ENCODE measurements around the gene NDRG3.
"Not testable (repeated sequence)": the region's sequence is repeated elsewhere in the genome, so short reads cannot be mapped to it uniquely, and the experiment has no call there.

Gene NDRG3

DNA sequence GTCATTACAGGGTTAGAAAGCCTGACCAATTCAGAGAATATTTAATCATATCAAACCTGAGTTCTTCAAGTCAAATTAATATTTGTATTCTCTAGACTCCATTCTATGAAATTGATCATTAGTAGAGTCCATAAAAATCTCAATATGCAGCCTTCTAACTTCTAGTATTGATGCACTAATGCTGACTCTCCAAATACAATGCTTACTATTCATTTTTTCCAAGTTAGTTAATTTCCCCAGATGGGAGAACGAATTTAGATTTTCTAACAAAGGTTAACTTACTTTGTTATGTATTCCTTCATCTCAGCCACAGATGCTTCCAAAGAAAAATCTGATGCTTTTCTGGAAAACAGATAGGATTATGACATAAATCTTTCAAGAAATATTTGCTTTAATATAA is 12.4 kb upstream of the NDRG3 start:
- no peak for DNase-seq

DNA sequence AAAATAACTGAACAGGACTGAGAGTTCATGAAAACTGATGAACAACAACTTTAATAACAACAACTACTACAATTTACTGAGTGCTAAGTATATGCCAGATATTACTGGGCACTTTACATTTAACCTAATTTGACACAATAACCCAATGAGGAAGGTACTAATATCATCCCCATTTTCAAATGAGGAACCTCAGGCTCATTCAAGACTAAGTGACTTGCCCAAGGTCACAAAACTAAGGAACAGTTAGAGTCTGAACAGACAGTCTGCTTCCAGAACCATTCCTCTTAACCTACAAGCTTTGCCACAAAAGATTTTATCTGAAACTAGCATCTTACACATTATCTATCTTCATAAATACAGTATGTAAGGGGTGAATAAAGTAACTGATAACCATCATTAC is 10.6 kb upstream of the NDRG3 start:
- DNase-seq: no peak

- peak; percentile 55 for DNase-seq
These were observed 8.8 kb upstream of the NDRG3 start for GRCh38 chr20:36754656-36755222.

DNA sequence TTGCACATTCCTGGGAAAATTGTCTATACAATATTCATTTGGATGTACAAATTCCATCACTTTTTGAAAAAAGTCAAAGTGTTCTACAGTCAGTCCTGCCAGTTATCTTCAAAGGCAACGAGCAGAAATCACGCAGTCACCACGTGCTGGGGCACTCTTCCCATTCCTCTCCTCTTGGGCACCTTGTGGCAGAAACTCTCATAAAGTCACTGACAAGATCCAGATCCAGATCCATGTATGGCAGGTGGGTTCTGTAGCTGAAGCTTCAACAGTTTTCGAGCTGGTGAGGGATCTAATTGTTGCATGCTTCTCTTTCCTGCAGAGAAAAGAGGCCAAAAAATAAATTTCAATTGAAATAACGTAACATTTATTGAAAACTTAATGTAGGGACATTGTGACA is 6.7 kb upstream of the NDRG3 start:
- DNase-seq: no peak

DNA sequence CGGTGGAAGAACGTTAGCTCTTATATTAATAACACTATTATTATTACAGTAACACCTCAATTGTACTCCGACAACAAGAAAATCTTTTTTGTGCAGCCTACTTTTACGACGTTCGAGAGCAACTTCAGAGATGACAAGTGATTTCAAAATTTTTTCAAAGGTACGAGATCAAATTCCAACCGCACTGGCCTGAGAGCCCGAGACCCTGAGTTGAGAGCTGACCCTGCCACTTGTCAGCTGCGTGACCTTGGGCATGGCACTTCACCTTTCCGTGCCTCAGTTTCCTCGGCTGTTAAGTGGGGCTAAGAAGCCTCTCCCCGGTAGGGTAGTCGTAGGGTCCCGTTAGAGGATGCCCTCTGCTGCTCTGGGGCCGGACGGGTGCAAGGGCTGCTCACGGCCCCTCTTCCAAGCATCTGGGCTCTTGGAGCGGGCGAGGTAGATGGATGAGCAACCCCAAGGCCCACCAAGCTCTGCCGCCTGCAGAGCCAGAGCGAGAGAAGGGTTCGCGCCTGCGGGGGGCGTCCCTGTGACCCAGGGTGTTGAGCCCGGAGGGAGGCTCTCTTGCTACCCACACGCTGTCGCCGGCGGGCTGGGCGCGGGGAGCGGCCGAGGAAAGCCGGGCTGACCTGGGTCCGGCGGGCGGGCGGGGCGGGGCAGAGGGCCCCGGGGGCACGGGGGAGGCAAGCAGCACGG is 510 bp downstream of the NDRG3 start:
- peak; percentile 51 for DNase-seq

GRCh38 chr20:36744764-36745191 is 1.1 kb downstream of the NDRG3 start:
- DNase-seq: peak; percentile 57

- DNase-seq: peak; percentile 5
These were observed 1.6 kb downstream of the NDRG3 start for GRCh38 chr20:36744243-36744642.

- no peak for DNase-seq
These were observed 3.3 kb downstream of the NDRG3 start for GRCh38 chr20:36742558-36742957.

DNA sequence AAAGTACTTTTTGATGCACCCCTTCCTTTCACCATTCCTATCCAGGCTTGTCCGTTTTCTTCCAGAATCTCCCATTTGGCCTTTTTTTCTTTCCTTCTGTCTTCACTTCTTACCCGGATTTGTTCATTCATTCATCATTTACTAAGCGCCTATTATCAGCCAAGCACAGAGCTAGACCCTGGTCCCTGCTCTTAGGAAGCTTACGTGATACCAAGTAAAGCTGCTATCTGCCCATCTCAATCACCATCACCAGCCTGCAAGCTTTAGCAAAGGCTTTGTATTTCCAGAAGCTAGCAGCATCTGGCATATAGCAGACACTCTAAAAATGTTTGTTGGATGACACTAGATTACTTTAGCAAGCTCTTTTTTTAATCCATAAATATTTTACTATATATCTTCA is 4.8 kb downstream of the NDRG3 start:
- DNase-seq: no peak

DNA sequence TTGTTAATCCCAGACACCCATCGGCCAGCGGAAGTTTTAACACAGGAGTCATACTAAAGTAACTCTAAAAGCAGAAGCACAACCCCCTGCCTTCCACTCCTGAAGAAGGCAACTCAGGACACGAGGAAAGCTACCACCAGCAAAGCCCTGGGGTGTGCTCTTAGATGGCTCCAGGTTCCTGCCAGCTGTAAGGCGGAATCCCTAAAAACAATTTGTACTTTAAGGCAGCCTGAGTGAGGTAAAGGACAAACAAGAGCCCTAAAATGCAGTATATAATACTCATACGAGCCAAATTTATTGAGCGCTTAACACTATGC is 8.7 kb downstream of the NDRG3 start:
- no peak for DNase-seq

DNA sequence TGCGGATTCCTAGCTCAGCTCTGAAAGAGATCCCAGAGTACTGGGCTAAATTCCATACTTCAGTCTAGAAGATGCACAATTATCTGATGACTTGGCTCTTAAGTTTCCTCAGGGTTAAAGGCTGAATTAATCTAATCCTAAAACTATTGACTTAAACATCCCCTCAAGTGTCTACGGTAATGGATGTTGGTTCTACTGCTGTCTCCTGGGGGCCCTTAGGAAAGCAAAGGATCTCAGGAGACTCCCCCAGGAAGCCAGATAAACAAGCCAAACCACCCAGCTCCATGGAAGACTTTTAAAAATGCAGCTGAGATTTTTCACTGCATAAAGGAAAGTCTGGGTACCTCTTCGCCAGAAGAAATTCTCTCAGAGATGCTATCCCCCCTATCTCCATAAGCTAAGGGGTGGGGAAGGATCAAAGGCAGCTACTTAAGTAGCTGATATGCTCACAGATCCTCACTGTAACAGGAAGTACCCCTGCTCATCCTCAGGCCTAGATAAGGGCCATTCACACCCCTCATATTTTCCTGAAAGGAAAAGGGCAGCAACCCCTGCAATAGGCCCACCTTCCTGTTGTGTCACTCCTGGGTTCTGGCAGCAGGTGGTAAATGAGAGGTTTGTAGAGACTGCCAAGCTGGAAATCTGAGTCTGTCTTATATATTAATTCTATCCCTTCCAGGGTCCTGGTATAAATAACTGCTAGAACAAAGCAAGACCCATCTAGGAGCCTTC is 9.3 kb downstream of the NDRG3 start:
- DNase-seq: peak; percentile 25

GRCh38 chr20:36732456-36732855 is 13.4 kb downstream of the NDRG3 start:
- DNase-seq: no peak

- DNase-seq: no peak
These were observed 16.9 kb downstream of the NDRG3 start for GRCh38 chr20:36728986-36729385.

DNA sequence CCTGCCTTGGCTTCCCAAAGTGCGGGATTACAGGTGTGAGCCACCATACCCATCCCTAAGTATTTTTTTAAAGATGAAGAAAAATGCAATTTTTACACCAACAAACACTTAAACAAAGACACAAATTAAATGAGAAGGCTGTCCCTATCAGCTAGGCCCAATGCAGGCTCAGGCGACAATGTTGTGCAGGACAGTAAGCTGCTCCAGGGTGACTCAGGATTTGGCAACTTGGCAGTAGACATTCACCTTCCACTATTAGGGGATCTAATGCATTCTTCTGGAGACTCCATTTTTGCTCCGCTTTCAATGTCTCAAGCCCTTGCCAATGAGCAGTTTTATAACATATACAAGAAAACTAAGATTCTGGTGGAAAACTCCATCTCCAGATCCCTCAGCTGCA is 19.7 kb downstream of the NDRG3 start:
- DNase-seq: no peak

DNA sequence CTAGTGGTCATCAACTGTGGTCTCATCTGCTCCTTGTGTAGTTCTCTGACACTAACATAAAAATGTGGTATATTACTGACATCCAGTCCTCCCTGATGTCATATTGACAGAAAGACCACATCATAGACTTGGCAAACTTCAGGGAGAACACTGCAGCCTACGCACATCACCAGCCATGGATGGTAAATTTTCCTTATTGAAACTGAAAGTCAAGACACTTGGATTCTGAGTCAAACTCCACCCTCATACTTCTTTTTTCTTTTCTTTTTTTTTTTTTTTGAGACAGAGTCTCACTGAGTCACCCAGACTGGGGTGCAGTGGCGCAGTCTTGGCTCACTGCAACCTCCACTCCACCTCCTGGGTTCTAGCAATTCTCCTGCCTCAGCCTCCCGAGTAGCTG is 25.4 kb downstream of the NDRG3 start:
- no peak for DNase-seq

- peak; percentile 28 for DNase-seq
These were observed 28.2 kb downstream of the NDRG3 start for GRCh38 chr20:36717657-36718056.

DNA sequence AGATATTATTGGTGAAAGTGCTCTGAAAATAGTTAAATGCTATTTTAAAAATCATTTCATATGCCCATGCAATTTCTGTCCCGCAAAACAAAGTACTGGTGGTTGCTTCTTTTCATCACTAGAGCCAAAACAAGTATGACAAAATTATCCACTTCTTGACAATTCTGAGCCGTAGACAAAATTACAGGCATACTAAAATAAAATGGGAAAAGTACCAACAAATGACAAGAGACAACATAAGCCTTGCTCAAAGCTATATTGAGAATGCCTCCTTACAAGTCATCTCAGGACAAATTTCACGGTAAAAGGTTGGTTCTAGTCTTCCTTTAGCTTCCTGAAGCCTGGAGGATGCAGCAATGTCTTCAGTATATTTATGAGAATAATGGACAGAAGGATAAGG is 28.9 kb downstream of the NDRG3 start:
- no peak for DNase-seq

DNA sequence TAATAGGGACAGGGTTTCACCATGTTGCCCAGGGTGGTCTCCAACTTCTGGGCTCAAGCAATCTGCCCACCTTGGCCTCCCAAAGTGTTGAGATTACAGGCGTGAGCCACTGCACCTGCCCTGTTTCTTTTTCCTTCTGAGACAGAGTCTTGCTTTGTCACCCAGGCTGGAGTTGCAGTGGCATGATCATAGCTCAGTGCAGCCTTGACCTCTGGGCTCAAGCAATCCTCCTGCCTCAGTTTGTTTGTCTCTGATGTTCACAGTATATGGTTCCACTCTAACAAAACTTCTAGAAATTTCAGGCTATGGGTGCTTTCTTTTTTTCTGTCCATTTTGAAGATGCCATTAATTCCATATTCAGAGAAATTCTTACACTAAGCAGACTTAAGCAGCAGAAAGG is 33.1 kb downstream of the NDRG3 start:
- no peak for DNase-seq

DNA sequence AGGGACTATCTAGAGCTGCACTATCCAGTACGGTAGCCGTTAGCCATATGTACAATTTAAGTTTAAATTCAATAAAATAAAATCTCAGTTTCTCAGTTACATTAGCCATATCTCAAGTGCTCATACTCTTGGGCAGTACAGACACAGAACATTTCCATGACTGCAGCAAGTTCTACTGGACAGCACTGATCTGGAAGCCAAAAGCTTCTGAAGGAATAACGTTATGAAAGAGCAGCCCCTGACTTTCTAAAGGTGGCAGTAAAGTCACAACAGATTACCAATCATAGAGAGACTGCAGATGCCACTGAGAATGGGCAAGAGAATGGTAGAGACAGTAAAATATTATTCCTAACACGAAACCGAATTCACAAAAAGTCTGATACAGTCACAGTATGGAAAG is 36.8 kb downstream of the NDRG3 start:
- DNase-seq: no peak

GRCh38 chr20:36703530-36703929 is 42.4 kb downstream of the NDRG3 start:
- no peak for DNase-seq

GRCh38 chr20:36700438-36700837 is 45.5 kb downstream of the NDRG3 start:
- DNase-seq: no peak

DNA sequence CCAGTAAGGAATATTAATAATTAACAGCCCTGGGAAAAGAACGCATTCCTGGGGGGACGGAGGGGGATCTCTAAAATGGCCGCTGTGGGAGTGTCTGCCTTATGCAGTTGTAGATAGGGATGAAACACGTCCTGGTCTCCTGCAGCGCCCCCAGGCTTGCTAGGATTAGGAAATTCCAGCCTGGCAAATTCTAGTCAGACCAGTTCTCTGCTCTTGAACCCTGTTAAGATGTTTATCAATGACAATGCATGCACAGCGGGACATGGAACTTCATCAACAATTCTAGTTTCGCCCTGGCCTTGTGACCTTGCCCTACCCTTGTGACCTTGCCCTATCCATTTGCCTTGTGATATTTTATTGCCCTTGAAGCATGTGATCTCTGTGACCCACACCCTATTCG is 50.4 kb downstream of the NDRG3 start:
- DNase-seq: not testable (repeated sequence)

DNA sequence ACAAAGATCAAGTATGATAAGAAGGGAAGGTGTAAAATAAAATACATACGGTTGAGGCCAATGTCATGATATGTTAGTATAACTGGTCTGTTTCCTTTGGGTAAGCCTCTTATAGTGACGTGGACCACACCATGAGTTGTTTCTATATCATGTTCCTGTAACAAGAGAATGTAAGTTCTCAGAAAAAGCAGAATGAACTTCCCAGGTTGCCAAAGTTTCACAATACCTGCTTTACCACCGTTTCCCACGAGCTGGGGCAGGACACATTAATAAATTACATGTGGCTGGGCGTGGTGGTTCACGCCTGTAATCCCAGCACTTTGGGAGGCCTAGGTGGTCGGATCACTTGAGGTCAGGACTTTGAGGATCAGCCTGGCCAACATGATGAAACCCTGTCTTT is 57.3 kb downstream of the NDRG3 start:
- DNase-seq: no peak

GRCh38 chr20:36687850-36688249 is 58.0 kb downstream of the NDRG3 start:
- no peak for DNase-seq

GRCh38 chr20:36686944-36687343 is 58.9 kb downstream of the NDRG3 start:
- DNase-seq: no peak
